ENCODE results near the gene TNFSF10. TPM values are rescaled to one million over a fixed set of nuclear protein-coding genes. Genes with fewer than 3 reads are reported as not detected.
"Not testable (repeated sequence)": the region's sequence is repeated elsewhere in the genome, so short reads cannot be mapped to it uniquely, and the experiment has no call there.

TNFSF10 gene
- polyA plus RNA-seq, 2 of the 4 experiments (the other 2 are of a cell fraction): 0.48 to 0.92 TPM

- Histone ChIP-seq H3K4me2 (no peak overlapping the region), H3K4me1 (no peaks in the 10 kb centered on the region), H3K4me3 (no peak overlapping the region), H3K27ac (no peak overlapping the region), H3K9me3 (no peaks in the 10 kb centered on the region)
- DNase-seq (ENCODE audit: low read depth in 1 of 2, low spot score in 1 of 2) (no peak), ATAC-seq (no peak), FAIRE-seq (no peak)
- WGBS (ENCODE audit: missing lambda C conversion rate): 94% methylated on average over 18 of the region's 18 CpGs
- ChIA-PET POLR2A (interaction anchor here (0.5 kb wide), 1 partner anchor 12 kb away, joined by 3 read pairs; no protein-coding TSS in a partner anchor), CTCF (no interaction called here)
- TF ChIP-seq, protein P1, sequence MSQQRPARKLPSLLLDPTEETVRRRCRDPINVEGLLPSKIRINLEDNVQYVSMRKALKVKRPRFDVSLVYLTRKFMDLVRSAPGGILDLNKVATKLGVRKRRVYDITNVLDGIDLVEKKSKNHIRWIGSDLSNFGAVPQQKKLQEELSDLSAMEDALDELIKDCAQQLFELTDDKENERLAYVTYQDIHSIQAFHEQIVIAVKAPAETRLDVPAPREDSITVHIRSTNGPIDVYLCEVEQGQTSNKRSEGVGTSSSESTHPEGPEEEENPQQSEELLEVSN (IDR thresholded peaks at IDR 0.05; ENCODE audit: borderline replicate concordance, low read depth): no peak
- TF ChIP-seq ZFP36 (IDR thresholded peaks at IDR 0.05; ENCODE audit: borderline replicate concordance, partially characterized antibody): no peak
- TF ChIP-seq CHD2 (IDR thresholded peaks at IDR 0.05; ENCODE audit: low read length, partially characterized antibody): no peak
- no peak for TF ChIP-seq MYC (IDR thresholded peaks at IDR 0.05; ENCODE audit: borderline replicate concordance, low read length)
- no peak for TF ChIP-seq POLR2AphosphoS2 (conservative IDR thresholded peaks at IDR 0.05; ENCODE audit: low read length)
- no peak for TF ChIP-seq KDM5A (IDR thresholded peaks at IDR 0.05)
- no peak for TF ChIP-seq ESRRA (IDR thresholded peaks at IDR 0.05; ENCODE audit: borderline replicate concordance, low read length)
- TF ChIP-seq ZNF302 (CRISPR knock-in tag; IDR thresholded peaks at IDR 0.05): no peak
- TF ChIP-seq CBX2 (IDR thresholded peaks at IDR 0.05; ENCODE audit: borderline replicate concordance, low read depth): no peak
- TF ChIP-seq CTCF (IDR thresholded peaks at IDR 0.05): no peak
- no peak for TF ChIP-seq HMGXB4 (CRISPR knock-in tag; IDR thresholded peaks at IDR 0.05; ENCODE audit: borderline replicate concordance)
- no peak for TF ChIP-seq NPAS2 (CRISPR knock-in tag; IDR thresholded peaks at IDR 0.05; ENCODE audit: borderline replicate concordance)
- no peak for TF ChIP-seq EP300 (IDR thresholded peaks at IDR 0.05)
- TF ChIP-seq RFX5 (IDR thresholded peaks at IDR 0.05): no peak
Measured at GRCh38 chr3:172525116-172525613, 1.9 kb upstream of the TNFSF10 start.

GRCh38 chr3:172524611-172525010 lies 1.4 kb upstream of the TNFSF10 start:
- no peaks in the 10 kb centered on the region for H3K9me3 ChIP-seq
- ChIA-PET POLR2A (no interaction called here), CTCF (no interaction called here)
- DNase-seq (ENCODE audit: low read depth in 1 of 2, low spot score in 1 of 2): no peak
- WGBS (ENCODE audit: missing lambda C conversion rate): 58% methylated on average over 3 of the region's 3 CpGs
- no peak overlapping the region for H3K4me3 ChIP-seq
- no peaks in the 10 kb centered on the region for H3K4me1 ChIP-seq
- ATAC-seq: no peak
- H3K27ac ChIP-seq: no peak overlapping the region
- no peak for TF ChIP-seq EP300 (IDR thresholded peaks at IDR 0.05)
- TF ChIP-seq EHMT2 (IDR thresholded peaks at IDR 0.05; ENCODE audit: low read depth): no peak
- no peak for TF ChIP-seq HMGXB4 (CRISPR knock-in tag; IDR thresholded peaks at IDR 0.05; ENCODE audit: borderline replicate concordance)
- TF ChIP-seq EHF (CRISPR knock-in tag; IDR thresholded peaks at IDR 0.05): no peak
- TF ChIP-seq HDAC2 (IDR thresholded peaks at IDR 0.05): no peak
- no peak for TF ChIP-seq SREBF2 (IDR thresholded peaks at IDR 0.05)
- TF ChIP-seq HEYL (CRISPR knock-in tag; IDR thresholded peaks at IDR 0.05): no peak
- no peak for TF ChIP-seq MAZ (IDR thresholded peaks at IDR 0.05; ENCODE audit: borderline replicate concordance, low read depth, low read length)
- no peak for TF ChIP-seq FOSB (CRISPR knock-in tag; IDR thresholded peaks at IDR 0.05)
- no peak for TF ChIP-seq KDM5A (IDR thresholded peaks at IDR 0.05)
- no peak for FAIRE-seq
- no peak overlapping the region for H3K4me2 ChIP-seq

DNA sequence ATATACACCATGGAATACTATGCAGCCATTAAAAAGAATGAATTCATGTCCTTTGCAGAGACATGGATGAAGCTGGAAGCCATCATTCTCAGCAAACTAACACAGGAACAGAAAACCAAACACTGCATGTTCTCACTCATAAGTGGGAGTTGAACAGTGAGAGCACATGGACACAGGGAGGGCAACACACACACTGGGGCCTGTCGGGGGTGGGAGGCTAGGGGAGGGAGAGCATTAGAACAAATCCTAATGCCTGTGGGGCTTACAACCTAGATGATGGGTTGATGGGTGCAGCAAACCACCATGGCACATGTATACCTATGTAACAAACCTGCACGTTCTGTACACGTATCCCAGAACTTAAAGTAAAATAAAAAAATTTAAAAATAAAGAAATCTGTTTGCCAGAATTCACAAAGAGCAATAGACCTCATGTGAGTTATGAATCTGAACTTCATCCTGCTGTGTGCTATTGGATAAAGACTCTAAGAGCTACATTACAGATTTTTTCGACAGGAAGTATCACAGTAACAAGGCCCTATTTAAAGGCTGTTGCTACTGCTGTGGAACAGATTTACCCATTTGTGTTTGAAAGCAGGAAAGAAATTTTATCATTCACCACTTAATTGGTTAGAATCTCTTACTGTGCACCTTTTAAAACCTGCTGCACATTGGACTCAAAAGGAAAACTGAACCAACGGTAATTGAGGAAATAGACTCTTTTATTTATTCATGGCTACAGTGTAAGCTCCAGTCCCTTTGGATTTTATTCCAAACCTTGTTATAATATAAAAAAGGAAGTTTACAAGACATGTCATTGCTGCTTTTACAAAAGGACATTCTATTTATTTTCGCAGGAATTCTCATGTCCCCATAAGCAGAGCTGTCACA lies 1.1 kb downstream of the TNFSF10 start:
- WGBS (ENCODE audit: missing lambda C conversion rate): 76% methylated on average over 6 of the region's 6 CpGs
- FAIRE-seq; POLR2A ChIA-PET; H3K4me3 ChIP-seq; H3K4me1 ChIP-seq; H3K27ac ChIP-seq; DNase-seq (ENCODE audit: low read depth in 1 of 2, low spot score in 1 of 2); ATAC-seq; H3K9me3 ChIP-seq; H3K4me2 ChIP-seq: not testable (repeated sequence)
- CTCF ChIA-PET: interaction anchor here (1.2 kb wide), 1 partner anchor 73 kb away, joined by 3 read pairs; no protein-coding TSS in a partner anchor

All from A549 (cell line).